ENCODE data around the gene PROCR.

- TF ChIP-seq CTCF (IDR thresholded peaks at IDR 0.05; ENCODE audit: low read length), result no peak
- no peak for TF ChIP-seq EZH2 (optimal IDR thresholded peaks at IDR 0.05; ENCODE audit: low read depth, low read length)
These were observed 28.4 kb downstream of the PROCR start for GRCh38 chr20:35200267-35200666.

All from MM.1S (cell line).